Stomach (tissue), 4 donors: ENCODE data around the gene TTLL11.

ENCODE experiments used
- EP300 ChIP-seq: sonication (generic); formaldehyde crosslinking; IDR thresholded peaks from one replicate; pipeline ENCODE4 v1.6.1; 2017; ENCODE audit warnings: antibody characterized with exemption
- POLR2A ChIP-seq, 4 donors: fragments of 450-650 bp; IDR thresholded peaks; one replicate each; pipeline ENCODE4 v1.6.1; 2016; ENCODE audit warnings: antibody characterized with exemption in 4 of 4, control low read depth in 2 of 4, mild to moderate bottlenecking in 1 of 4, moderate library complexity in 1 of 4
- TF ChIP-seq, protein P1 (sequence below), 7 experiments: fragments of 450-650 bp in 4 of 7; fragments of 200-600 bp in 3 of 7; sonication (generic) in 3 of 7; IDR thresholded peaks; one replicate each; pipeline ENCODE4 v1.5.1; 2016 to 2019; ENCODE audit warnings: antibody characterized with exemption in 7 of 7, control low read depth in 2 of 7, mild to moderate bottlenecking in 1 of 7

DNA sequence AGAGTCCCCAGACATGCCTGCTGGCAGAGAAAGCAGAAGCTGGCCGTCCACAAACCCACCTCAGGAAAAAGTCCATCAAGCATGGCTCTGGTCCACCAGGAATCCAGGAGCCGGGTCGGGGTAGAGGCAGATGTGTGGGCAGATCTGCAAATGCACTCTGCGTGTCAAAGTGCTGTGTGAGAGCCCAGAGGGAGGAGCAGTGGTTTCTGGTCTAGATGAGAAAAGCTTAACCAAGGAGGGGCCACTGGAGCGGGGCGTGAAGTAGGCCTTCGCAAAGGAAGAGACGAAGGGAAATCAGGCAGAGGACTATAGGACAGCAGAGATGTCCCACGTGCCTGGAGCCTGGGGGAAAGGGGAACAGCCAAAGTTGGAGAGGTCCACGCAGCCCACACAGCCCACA, 40.0 kb downstream of the TTLL11 start:
- TF ChIP-seq POLR2A (IDR thresholded peaks at IDR 0.05) (no peak), EP300 (no peak)
- TF ChIP-seq, protein P1, sequence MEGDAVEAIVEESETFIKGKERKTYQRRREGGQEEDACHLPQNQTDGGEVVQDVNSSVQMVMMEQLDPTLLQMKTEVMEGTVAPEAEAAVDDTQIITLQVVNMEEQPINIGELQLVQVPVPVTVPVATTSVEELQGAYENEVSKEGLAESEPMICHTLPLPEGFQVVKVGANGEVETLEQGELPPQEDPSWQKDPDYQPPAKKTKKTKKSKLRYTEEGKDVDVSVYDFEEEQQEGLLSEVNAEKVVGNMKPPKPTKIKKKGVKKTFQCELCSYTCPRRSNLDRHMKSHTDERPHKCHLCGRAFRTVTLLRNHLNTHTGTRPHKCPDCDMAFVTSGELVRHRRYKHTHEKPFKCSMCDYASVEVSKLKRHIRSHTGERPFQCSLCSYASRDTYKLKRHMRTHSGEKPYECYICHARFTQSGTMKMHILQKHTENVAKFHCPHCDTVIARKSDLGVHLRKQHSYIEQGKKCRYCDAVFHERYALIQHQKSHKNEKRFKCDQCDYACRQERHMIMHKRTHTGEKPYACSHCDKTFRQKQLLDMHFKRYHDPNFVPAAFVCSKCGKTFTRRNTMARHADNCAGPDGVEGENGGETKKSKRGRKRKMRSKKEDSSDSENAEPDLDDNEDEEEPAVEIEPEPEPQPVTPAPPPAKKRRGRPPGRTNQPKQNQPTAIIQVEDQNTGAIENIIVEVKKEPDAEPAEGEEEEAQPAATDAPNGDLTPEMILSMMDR (IDR thresholded peaks at IDR 0.05), result no peak
